ENCODE measurements around the gene PTCH1.

DNA sequence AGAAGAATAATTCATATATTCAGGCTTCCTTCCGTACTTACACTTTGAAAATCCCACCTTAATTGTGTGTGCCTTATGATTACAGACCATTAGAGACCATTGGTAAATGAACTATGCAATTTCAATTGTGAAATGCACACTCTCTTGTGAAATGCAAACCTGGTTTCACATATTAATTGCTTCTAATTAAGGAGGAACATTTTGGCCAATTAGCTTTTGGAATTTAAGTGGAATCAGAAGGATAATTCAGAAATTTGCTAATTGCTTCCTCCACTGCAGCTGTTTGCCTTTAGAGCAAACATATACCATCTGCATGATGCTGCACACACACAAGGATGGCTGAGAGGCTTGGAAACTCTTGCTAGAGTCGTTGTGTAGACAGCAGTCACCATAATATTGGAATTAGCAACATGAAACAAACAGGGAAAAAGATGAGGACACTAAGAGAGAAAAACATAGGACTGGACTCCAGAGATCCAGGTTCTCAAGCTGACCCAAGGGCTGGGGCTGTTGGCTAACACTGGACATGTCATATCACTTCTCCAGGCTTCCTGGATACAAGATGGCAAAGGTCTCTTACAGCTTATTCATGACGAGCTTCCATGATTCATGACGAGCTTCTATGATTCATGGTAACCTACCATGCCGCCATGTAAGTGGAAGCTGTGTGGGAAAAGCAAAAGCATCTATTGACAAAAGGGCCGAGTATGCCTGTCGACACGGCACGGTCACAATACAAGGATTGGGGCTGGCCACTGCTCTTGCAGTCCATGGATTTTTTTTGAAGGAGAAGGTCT is 78.0 kb downstream of the PTCH1 start:
- no peak for TF ChIP-seq POLR2A (IDR thresholded peaks at IDR 0.05; ENCODE audit: low read depth, low read length)
- TF ChIP-seq POLR2AphosphoS5 (IDR thresholded peaks at IDR 0.05; ENCODE audit: low read depth, low read length) = no peak
- TF ChIP-seq TAF1 (IDR thresholded peaks at IDR 0.05; ENCODE audit: borderline replicate concordance, low read depth, low read length) = no peak
